ENCODE results near the gene BANP. TPM values are rescaled to one million over a fixed set of nuclear protein-coding genes. Genes with fewer than 3 reads are reported as not detected.
"Not testable (repeated sequence)": the region's sequence is repeated elsewhere in the genome, so short reads cannot be mapped to it uniquely, and the experiment has no call there.

BANP gene
- total RNA-seq, 3 donors from 2014 or later = 25.2 to 29.4 (median 25.9) TPM

DNA sequence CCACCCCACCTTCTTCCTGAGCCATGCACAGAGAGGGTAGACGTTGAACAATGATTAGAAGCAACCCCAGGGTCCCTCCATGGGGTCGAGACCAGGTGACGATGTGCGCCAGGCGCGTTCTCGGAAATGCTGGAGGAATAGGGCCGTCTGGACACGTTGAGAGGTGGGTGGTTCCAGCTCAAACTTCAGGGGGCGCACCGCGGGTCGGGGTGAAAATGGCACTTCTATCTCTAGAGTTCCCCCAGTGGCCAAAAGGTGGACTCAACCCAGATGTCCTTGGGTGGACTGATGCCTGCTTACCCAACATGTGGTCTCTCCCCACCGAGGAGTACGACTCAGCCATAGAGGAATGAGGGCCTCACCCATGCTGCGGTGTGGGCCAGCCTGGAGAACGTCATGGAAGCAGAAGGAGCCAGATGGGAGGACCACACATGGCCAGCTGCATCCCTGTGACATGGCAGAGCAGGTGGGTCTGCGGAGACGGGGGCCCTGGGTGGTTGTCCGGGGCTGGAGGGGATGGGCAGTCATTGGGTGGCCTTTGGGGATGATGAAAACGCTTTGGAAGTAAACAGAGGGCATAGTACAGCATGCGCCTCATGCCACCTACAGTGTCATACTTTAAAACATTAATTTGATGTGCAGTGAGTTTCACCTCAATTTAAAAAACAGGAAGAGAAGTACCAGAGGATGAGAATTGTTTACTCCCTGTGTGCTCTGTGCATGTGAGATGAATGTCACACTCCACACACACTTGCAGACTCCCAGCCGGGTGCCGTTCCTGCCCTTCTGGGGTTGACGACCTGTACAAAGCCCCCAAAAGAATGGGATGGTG, 147.7 kb downstream of the BANP start:
- ATAC-seq; H3K9me3 Mint-ChIP-seq; DNase-seq; H3K36me3 Mint-ChIP-seq (ENCODE audit: insufficient read depth); H3K4me1 Mint-ChIP-seq (ENCODE audit: low read depth); H3K4me3 Mint-ChIP-seq: not testable (repeated sequence)
- H3K27me3 Mint-ChIP-seq (ENCODE audit: low read depth) = peaks cover 16% of the 10 kb centered on the region

DNA sequence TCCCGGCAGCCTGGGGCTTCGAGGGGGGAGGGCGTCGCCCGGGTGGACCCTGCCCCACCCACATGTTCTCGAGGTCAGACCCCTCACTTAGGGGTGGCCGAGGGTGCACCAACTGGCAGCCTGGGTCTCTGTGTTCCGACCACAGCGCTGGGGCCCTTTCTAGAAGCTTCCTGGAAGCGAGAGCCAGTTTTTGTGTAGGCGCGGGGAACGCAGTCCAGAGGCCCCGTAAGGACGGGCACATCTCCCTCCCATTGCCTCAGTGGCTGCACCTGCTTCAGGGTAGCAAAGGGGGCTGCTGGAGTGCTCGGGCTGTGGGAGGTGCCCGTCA, 148.3 kb downstream of the BANP start:
- H3K4me1 Mint-ChIP-seq (ENCODE audit: low read depth) = no peaks in the 10 kb centered on the region
- peaks cover 3% of the 10 kb centered on the region for H3K36me3 Mint-ChIP-seq (ENCODE audit: insufficient read depth)
- peaks cover 6% of the 10 kb centered on the region for H3K9me3 Mint-ChIP-seq
- H3K4me3 Mint-ChIP-seq = no peak overlapping the region
- peaks cover 16% of the 10 kb centered on the region for H3K27me3 Mint-ChIP-seq (ENCODE audit: low read depth)
- DNase-seq (no peak), ATAC-seq (no peak)

DNA sequence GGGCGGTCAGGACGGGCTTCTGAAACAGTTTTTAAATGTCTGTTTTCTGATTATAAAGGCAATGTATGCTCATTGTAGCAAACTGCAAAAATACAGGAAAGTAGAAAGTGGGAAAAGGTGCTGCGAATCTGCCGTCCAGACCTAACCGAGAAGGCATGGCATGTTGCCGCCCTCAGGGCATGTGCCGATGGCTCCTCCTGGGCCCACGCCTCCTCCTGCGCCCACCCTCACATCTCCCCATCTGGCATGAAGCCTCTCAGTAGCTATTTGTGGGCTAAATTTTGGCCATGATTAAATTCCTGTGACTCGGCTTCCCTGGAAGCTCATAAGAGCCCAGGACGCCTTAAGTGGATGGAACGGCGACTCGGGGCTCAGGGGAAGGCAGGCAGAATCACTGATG, 148.7 kb downstream of the BANP start:
- ATAC-seq; H3K4me3 Mint-ChIP-seq; H3K4me1 Mint-ChIP-seq (ENCODE audit: low read depth); H3K9me3 Mint-ChIP-seq; DNase-seq; H3K36me3 Mint-ChIP-seq (ENCODE audit: insufficient read depth): not testable (repeated sequence)
- H3K27me3 Mint-ChIP-seq (ENCODE audit: low read depth) = peaks cover 16% of the 10 kb centered on the region

DNA sequence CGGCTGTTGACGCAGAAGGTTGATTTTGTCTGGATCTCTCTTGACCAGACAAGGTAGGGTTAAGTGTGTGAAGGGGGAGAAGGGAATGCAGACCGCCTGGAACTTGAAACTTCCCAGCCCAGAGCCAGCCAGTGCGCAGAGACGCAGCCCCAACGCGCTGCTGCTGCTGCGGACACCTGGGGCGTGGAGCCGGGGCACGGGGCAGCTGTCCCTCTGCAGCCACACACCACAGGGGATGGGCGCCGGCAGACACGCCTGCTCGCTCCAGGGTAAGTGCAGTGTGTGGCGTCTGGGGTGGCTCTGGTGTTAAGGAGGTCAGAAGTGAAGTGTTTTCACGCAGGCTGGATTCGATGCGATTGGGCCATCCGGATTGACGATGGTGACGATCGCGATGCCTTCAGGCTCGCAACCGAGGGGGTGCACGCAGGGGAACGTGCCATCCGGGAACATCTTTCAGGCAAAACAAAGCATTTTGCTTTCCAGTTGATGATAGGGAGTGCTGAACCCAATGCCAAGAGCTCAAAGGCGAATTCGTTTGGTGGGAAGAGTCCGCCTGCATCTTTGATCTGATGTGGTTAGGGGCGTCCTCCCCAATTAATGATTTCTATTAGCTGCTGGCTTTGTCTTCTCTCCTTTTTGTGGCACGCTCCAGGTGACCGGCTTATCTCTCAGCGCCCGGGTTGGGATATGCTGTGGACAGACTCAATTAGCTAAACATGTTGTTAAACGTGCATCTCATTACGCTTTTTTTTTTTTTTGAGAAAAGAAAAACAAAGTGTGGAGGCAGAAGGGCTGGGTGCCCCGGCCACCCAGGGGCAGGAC, 149.8 kb downstream of the BANP start:
- not testable (repeated sequence) for H3K36me3 Mint-ChIP-seq (ENCODE audit: insufficient read depth); H3K9me3 Mint-ChIP-seq; H3K4me1 Mint-ChIP-seq (ENCODE audit: low read depth); DNase-seq; ATAC-seq; H3K4me3 Mint-ChIP-seq
- peaks cover 16% of the 10 kb centered on the region for H3K27me3 Mint-ChIP-seq (ENCODE audit: low read depth)

DNA sequence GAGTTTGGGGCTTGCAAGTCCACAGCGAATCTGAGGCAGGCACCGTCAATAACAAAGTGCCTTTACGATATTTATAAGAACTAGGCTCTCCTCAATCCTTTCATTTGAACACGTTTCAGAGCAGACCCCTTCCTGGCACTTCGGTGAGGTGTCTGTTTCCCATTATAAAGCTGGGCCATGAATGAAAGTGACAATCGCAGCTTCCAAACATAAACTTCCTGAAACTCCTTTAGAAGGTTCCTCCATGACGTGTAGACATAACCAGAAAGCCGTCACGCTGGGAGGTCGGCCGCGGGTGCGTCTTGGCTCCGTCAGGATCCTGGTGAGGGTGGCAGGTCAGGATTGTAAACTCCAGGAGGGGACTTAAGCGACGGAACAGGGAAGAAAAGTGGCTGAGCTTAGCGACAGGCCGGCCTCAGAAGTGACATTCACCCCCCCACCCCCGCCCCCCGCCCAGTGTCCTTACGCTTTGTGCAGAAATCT, 150.4 kb downstream of the BANP start:
- ATAC-seq; H3K9me3 Mint-ChIP-seq; H3K36me3 Mint-ChIP-seq (ENCODE audit: insufficient read depth); DNase-seq; H3K4me1 Mint-ChIP-seq (ENCODE audit: low read depth); H3K4me3 Mint-ChIP-seq: not testable (repeated sequence)
- H3K27me3 Mint-ChIP-seq (ENCODE audit: low read depth) = peaks cover 16% of the 10 kb centered on the region

DNA sequence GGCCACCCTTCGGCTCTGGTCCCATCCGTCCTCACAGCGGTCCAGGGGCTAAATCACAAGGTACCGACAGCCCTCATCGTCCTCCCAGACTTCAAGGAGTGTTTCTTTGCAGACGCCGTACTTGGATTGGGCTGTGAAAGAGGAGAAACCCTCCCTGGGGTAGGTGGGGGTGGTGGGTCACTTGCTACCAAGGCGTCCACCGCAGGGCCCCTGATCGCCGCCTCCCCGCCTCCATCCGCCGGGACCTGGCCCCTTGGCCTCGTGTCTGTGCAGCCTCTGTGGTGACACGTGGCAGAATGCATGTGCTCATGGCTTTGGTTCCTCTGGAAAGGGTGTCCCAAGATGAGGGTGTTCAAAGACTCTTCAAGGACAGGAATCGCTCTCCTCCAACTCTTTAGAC, 151.4 kb downstream of the BANP start:
- DNase-seq = no peak
- Mint-ChIP-seq H3K36me3 (ENCODE audit: insufficient read depth) (no peaks in the 10 kb centered on the region), H3K4me1 (ENCODE audit: low read depth) (no peaks in the 10 kb centered on the region), H3K9me3 (no peaks in the 10 kb centered on the region), H3K4me3 (no peak overlapping the region), H3K27me3 (ENCODE audit: low read depth) (peaks cover 16% of the 10 kb centered on the region)
- ATAC-seq = no peak

DNA sequence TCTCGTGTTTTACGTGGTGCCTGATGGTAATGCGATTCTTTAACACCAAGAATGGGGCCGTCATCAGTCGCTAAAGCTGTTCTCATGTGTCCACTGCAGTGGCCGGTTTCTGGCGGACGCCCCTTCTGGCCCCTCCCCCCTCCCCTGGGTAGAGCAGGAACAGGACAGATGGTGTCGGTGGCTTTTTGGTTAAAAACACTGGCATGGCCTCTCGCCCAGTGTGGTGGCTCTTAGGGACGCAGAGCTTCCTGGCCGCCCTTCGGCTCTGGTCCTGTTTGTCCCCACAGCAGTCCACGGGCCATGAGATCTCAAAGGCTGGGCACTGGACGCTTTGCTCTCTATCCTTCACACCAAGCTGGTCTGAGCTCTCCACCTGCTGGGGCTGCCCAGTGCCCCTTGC, 151.8 kb downstream of the BANP start:
- peaks cover 16% of the 10 kb centered on the region for H3K27me3 Mint-ChIP-seq (ENCODE audit: low read depth)
- no peaks in the 10 kb centered on the region for H3K9me3 Mint-ChIP-seq
- H3K36me3 Mint-ChIP-seq (ENCODE audit: insufficient read depth) = no peaks in the 10 kb centered on the region
- no peak for ATAC-seq
- H3K4me3 Mint-ChIP-seq = no peak overlapping the region
- no peak for DNase-seq
- no peaks in the 10 kb centered on the region for H3K4me1 Mint-ChIP-seq (ENCODE audit: low read depth)

DNA sequence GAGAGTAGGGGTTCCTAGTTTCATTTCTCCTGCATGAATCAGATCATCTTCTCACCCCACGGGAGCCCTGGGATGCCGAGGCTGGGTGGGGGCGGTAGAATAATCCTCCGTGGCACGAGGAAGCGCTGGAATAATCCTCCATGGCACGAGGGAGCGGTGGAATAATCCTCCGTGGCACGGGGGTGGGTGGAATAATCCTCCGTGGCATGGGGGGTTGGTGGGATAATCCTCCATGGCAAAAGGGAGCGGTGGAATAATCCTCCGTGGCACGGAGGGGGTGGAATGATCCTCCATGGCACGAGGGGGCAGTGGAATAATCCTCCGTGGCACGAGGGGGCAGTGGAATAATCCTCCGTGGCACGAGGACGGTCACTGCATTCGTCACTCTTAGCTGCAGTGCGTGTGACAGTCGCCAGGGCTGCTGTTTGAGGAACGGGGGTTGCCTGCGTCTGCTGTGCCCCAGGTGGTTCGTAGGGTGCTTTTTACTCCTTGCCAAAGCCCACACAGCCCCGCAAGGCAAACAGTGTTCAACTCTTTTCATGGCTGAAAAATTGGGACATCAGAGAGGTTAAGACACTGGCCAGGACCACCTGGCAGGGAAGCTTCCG, 152.5 kb downstream of the BANP start:
- no peaks in the 10 kb centered on the region for H3K36me3 Mint-ChIP-seq (ENCODE audit: insufficient read depth)
- no peaks in the 10 kb centered on the region for H3K9me3 Mint-ChIP-seq
- peaks cover 16% of the 10 kb centered on the region for H3K27me3 Mint-ChIP-seq (ENCODE audit: low read depth)
- ATAC-seq (no peak), DNase-seq (no peak)
- no peaks in the 10 kb centered on the region for H3K4me1 Mint-ChIP-seq (ENCODE audit: low read depth)
- no peak overlapping the region for H3K4me3 Mint-ChIP-seq

DNA sequence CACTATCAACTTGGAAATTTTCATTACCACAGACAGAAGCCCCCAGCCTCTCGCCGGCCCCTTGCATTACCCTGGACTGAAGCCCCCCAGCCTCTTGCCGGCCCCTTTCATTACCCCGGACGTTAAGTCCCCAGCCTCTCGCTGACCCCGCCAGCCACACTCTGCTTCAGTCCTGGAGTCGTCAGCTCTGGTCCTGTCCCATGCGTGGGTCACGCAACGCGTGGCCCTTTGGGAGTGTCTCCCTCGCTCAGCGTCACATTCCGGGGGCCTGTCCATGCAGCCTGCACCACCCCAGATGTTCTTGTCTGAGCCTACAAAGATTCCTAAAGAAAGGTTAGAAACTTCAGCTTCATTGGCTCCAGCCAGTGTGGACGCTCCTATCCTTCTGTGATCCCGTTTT, 153.1 kb downstream of the BANP start:
- not testable (repeated sequence) for H3K36me3 Mint-ChIP-seq (ENCODE audit: insufficient read depth); ATAC-seq; H3K4me1 Mint-ChIP-seq (ENCODE audit: low read depth); H3K9me3 Mint-ChIP-seq; H3K4me3 Mint-ChIP-seq; H3K27me3 Mint-ChIP-seq (ENCODE audit: low read depth); DNase-seq

DNA sequence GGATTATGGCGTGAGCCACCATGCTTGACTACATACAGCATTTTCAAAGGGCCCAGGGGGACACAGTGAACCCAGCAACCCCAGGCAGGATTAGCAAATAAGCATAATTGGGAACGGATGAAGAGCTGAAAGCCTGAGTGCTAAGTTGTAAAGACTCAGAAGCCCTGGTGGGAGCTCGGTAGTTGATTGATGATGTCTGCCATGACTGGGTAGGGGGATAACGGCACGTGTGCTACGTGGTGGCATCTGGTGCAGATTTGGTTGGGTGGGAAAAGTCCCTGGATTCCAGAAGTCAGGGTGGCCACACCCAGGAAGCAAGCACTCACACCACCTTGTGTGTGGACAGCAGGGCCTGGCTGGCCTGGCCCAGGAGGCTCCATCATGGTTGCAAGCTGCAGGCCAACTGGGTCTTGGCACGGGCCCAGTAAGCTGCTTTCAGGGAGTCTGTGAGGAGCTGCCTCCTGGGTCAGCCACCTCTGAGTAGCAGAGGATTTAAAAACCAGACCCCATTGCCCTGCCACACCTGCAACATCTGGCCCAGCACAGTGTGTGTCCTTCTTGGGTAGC, 154.4 kb downstream of the BANP start:
- not testable (repeated sequence) for ATAC-seq; DNase-seq; H3K4me1 Mint-ChIP-seq (ENCODE audit: low read depth)

DNA sequence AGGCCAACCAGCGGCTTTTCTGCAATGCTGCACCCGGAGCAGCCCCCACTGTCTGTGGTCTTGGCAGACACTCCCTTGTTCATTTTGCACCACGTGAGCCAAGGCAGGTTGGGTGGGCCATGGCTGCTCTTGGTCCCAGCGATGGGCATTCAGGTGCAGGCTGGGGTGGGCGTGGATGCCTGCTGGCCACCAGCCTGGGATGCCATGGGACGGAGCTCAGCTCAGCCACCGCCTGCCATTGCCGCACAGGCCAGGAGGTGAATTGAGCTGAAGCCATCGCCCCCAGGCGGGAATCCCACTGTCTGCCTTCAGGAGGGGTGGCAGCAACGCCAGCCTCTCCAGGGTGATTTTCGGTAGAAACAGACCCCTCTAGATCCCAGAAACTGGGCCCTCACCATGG, 155.3 kb downstream of the BANP start:
- not testable (repeated sequence) for H3K27me3 Mint-ChIP-seq (ENCODE audit: low read depth); DNase-seq; H3K36me3 Mint-ChIP-seq (ENCODE audit: insufficient read depth); H3K9me3 Mint-ChIP-seq; H3K4me3 Mint-ChIP-seq; ATAC-seq; H3K4me1 Mint-ChIP-seq (ENCODE audit: low read depth)

More for the DNA sequence above, 154.4 kb downstream of the BANP start:
- H3K27me3 Mint-ChIP-seq (ENCODE audit: low read depth); H3K9me3 Mint-ChIP-seq; H3K36me3 Mint-ChIP-seq (ENCODE audit: insufficient read depth); H3K4me3 Mint-ChIP-seq: not testable (repeated sequence)

DNA sequence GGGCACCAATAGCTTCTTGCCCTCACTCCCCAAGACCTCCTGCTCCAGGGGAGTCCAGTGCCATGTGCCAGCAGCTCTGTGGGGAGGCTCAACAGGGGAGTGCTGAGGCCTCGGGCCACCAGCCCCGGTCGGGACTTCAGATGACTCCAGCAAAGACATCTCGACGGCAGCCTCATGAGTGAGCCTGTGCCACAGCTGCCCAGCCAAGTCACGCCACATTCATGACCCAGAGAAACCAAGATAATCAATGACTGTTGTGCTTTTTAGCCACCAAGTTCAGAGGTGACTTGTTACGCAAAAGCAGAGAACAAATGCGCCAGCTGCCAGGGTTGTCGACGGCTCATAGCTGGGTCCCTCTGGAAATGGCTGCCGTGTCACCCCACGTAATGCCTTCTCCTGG, 157.5 kb downstream of the BANP start:
- H3K27me3 Mint-ChIP-seq (ENCODE audit: low read depth) = peaks cover 2% of the 10 kb centered on the region
- H3K4me1 Mint-ChIP-seq (ENCODE audit: low read depth) = peaks cover 6% of the 10 kb centered on the region
- ATAC-seq = no peak
- no peak overlapping the region for H3K4me3 Mint-ChIP-seq
- no peaks in the 10 kb centered on the region for H3K9me3 Mint-ChIP-seq
- no peak for DNase-seq
- H3K36me3 Mint-ChIP-seq (ENCODE audit: insufficient read depth) = no peaks in the 10 kb centered on the region

DNA sequence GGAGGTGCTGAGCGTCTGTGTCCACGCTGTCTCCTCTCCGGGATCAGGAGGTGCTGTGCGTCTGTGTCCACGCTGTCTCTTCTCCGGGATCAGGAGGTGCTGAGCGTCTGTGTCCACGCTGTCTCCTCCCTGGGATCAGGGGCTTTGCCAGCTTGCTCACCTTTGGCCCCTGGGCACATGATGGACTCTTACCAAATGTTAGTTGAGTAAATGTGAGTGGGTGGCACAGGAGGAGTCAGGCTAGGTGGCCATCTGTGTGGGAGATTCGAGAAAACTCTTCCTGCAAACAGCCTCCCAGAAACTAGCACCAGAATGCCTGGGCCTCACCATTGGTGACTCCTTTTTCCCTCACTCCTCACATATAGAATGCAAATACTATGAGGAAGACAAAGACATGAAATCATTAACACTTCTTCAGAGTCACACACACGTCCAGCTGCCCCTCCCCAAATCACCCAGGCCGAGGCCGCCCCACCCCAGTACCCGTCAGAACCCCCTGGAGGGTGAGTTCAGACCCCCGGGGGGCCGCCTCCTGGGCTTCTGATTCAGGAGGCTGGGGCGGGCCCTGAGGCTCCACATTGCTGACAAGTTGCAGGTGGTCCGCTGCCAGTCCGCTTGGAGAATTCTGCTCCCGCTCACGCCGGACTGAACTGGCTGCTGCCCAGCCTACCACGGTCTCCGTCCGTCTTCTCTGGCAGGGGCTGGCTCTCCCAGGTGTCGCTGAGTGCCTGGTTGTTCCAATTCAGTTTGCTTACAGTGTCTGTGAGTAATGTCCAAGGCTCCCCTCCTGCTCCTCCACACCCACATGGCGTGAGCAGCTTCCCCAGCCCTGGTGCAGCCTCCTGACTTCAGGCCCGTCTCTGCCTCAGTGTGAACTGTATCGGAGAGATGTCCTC, 158.7 kb downstream of the BANP start:
- DNase-seq; H3K4me1 Mint-ChIP-seq (ENCODE audit: low read depth): not testable (repeated sequence)

More for the DNA sequence above, 158.7 kb downstream of the BANP start:
- not testable (repeated sequence) for H3K27me3 Mint-ChIP-seq (ENCODE audit: low read depth); H3K36me3 Mint-ChIP-seq (ENCODE audit: insufficient read depth); H3K9me3 Mint-ChIP-seq; H3K4me3 Mint-ChIP-seq
- peak in 1 of 2 donors; percentile 69 for ATAC-seq

Data from activated T-cell treated with anti-CD3 and anti-CD28 coated beads, Interleukin-2, amount 50 U/mL, for 4 hours (primary cell).